IPS-18c (cell line): ENCODE data around the gene PEX5.
"Not testable (repeated sequence)": the region's sequence is repeated elsewhere in the genome, so short reads cannot be mapped to it uniquely, and the experiment has no call there.

ENCODE experiments used
- H3K4me3 ChIP-seq: 2 replicates; pipeline ENCODE4 v1.7.0; 2013; ENCODE audit warnings: low read depth, mild to moderate bottlenecking, low read length, moderate library complexity; ENCODE audit not compliant: insufficient read depth
- H3K9me3 ChIP-seq: one replicate; pipeline ENCODE4 v1.6.1; 2013; ENCODE audit warnings: mild to moderate bottlenecking, low read length, moderate library complexity; ENCODE audit not compliant: control insufficient read depth, insufficient read depth

The PEX5 gene

GRCh38 chr12:7251328-7251996 lies 62.0 kb downstream of the PEX5 start:
- H3K9me3 ChIP-seq, H3K4me3 ChIP-seq: not testable (repeated sequence)

DNA sequence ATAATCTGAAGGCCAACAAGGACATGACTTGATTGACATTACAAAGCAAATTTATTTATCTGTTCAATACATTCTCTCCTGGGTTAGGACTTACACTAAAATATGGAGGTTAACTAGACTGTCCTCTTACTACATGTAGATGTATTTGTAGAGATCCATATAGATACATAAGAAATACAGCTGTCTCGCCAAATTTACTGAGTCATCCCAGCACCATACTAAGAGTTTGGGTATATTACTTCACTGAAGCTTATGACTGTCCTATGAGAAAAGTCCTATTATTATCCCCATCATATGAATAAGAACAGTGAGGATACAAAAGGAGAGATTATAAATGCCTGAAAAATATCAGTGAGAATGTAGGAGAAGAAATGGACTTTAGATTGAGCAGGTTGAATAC lies 69.6 kb downstream of the PEX5 start:
- Histone ChIP-seq H3K4me3 (no peak overlapping the region), H3K9me3 (no peaks in the 10 kb centered on the region)
